Measurements from ENCODE around the gene SYT12.

DNA sequence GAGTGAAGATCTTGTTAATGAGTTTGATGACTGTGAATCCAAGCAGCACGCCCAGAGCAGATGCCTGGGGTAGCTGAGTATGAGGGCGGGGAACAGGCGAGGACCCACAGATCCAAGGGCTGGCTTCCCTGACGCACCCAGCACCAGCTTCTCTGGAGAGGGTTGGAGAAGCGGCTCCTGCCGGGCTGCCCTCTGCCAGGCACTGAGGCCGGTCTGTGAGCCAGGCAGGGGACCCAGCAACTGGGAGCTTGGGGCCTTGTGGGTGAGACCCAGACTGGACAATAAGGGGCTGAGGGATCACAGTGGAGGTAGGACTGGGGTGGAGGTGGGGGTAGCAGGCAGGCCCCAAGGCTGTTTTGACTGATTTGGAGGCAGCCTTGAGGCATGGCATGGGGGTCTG lies 8.6 kb upstream of the SYT12 start:
- TF ChIP-seq CTCF (conservative IDR thresholded peaks at IDR 0.05; ENCODE audit: low read depth, low read length) (no peak), FOS (IDR thresholded peaks at IDR 0.05; ENCODE audit: low read depth, low read length) (no peak), POLR2A (IDR thresholded peaks at IDR 0.05; ENCODE audit: low read depth, low read length) (no peak), CEBPB (IDR thresholded peaks at IDR 0.05; ENCODE audit: low read depth, low read length) (no peak)
